Prostate gland (tissue), 2 donors: ENCODE data around the gene RASGRF2.

Experiments
- POLR2A ChIP-seq: fragments of 450-650 bp; IDR thresholded peaks from one replicate; pipeline ENCODE4 v1.6.1; 2016; ENCODE audit warnings: antibody characterized with exemption, mild to moderate bottlenecking
- POLR2AphosphoS5 ChIP-seq: sonication (generic); formaldehyde crosslinking; IDR thresholded peaks from one replicate; pipeline ENCODE4 v1.6.1; 2017; ENCODE audit warnings: antibody characterized with exemption
- TF ChIP-seq, protein P1 (sequence below), 4 experiments: fragments of 200-600 bp in 2 of 4; fragments of 450-650 bp in 2 of 4; sonication (generic) in 2 of 4; IDR thresholded peaks; 1 replicate in 3 of 4; 2 replicates in 1 of 4; pipeline ENCODE4 v1.5.1; 2016 to 2019; ENCODE audit warnings: antibody characterized with exemption in 4 of 4, mild to moderate bottlenecking in 2 of 4, moderate library complexity in 2 of 4

DNA sequence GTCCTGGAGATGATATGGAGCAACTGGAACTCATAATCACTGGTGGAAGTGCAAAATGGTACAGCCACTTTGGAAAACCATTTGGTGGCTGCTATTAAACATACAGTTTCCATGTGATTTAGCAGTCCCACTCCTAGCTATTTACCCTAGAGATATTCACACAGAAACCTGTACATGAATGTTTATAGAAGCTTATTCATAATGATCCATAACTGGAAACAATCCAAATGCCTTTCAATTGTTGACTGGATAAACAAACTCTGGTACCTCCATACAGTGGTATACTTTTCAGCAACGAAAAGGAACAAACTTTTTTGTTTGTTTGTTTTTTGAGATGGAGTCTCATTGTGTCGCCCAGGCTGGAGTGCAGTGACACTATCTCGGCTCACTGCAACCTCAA is 47.7 kb upstream of the RASGRF2 start:
- TF ChIP-seq, protein P1, sequence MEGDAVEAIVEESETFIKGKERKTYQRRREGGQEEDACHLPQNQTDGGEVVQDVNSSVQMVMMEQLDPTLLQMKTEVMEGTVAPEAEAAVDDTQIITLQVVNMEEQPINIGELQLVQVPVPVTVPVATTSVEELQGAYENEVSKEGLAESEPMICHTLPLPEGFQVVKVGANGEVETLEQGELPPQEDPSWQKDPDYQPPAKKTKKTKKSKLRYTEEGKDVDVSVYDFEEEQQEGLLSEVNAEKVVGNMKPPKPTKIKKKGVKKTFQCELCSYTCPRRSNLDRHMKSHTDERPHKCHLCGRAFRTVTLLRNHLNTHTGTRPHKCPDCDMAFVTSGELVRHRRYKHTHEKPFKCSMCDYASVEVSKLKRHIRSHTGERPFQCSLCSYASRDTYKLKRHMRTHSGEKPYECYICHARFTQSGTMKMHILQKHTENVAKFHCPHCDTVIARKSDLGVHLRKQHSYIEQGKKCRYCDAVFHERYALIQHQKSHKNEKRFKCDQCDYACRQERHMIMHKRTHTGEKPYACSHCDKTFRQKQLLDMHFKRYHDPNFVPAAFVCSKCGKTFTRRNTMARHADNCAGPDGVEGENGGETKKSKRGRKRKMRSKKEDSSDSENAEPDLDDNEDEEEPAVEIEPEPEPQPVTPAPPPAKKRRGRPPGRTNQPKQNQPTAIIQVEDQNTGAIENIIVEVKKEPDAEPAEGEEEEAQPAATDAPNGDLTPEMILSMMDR (IDR thresholded peaks at IDR 0.05) = no peak
- TF ChIP-seq POLR2AphosphoS5 (no peak), POLR2A (no peak)
